ENCODE results near the gene SBF2. TPM values are rescaled to one million over a fixed set of nuclear protein-coding genes. Genes with fewer than 3 reads are reported as not detected.

SBF2 gene
- total and polyA plus RNA-seq, 9 of the 15 experiments (the other 6 are each of a cell fraction or from before 2014, with no cell fraction given) = 0.80 to 9.5 (median 5.0) TPM

DNA sequence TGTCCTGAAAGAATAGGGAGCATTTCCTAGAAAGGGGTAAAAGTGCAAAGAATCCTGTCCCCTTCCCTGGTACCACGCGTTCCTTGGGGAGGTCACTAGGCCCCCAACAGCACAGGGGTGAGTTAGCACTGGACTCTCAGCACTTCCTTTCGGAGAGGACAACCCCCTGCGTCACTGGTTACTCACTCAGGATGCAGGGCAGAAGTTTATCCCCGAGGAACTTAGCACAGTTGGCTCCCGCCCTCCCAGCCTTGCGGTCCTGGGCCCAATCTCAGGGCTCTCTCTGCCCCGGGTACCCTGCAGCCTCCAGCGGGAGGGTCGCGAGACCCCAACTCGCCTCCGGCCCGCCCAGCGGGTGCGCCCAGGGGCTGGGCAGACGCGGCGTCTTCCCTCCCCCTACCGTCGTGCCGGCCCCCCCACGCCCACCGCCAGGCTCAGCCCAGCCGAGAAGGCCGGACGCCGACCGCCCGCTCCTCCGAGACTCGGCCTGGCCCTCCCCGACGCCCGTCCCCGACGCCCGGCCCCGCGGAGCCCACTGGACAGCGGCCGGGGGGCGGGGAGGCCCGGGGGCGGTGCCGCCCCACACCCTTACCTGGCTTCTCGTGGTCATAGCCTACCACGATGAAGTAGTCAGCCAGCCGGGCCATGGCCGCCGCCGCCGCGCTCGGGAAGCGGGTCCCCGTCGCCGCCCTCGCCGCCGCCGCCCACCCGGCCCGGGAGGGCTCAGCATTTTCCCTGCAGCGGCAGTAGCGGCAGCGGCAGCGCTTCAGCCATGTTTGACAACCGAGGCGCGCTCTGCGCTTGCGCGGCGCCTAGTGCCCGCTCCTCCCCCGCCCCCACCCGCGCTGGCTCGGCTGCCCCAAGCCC lies at the start of gene SBF2 (continued):
- TF ChIP-seq, protein P1, sequence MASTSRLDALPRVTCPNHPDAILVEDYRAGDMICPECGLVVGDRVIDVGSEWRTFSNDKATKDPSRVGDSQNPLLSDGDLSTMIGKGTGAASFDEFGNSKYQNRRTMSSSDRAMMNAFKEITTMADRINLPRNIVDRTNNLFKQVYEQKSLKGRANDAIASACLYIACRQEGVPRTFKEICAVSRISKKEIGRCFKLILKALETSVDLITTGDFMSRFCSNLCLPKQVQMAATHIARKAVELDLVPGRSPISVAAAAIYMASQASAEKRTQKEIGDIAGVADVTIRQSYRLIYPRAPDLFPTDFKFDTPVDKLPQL (IDR thresholded peaks at IDR 0.05; ENCODE audit: extremely low read depth, insufficient read length) = no peak
- TF ChIP-seq TBP (optimal IDR thresholded peaks at IDR 0.05; ENCODE audit: low read depth, low read length) = peak; percentile 47
- TF ChIP-seq PHB2 (IDR thresholded peaks at IDR 0.05; ENCODE audit: low read depth) = no peak
- no peak for TF ChIP-seq FOXJ3 (CRISPR knock-in tag; IDR thresholded peaks at IDR 0.05)
- no peak for TF ChIP-seq MBD2 (IDR thresholded peaks at IDR 0.05; ENCODE audit: borderline replicate concordance, low read depth)
- TF ChIP-seq ZZZ3 (IDR thresholded peaks at IDR 0.05) = no peak
- no peak for TF ChIP-seq HOXB6 (CRISPR knock-in tag; IDR thresholded peaks at IDR 0.05; ENCODE audit: borderline replicate concordance)
- TF ChIP-seq YY1 (IDR thresholded peaks at IDR 0.05; ENCODE audit: borderline replicate concordance in 1 of 3, control insufficient read depth in 1 of 3, extremely low read depth in 1 of 3, insufficient read depth in 3 of 3, insufficient read length in 1 of 3, insufficient replicate concordance in 2 of 3, low read depth in 1 of 3, low read length in 2 of 3) = peak; percentile 39 to 93 (median 88)
- TF ChIP-seq JUNB (CRISPR knock-in tag; conservative IDR thresholded peaks at IDR 0.05) = no peak
- no peak for TF ChIP-seq CBX3 (IDR thresholded peaks at IDR 0.05; ENCODE audit: borderline replicate concordance in 1 of 2, low read length in 2 of 2)
- no peak for TF ChIP-seq ZNF212 (CRISPR knock-in tag; IDR thresholded peaks at IDR 0.05)
- TF ChIP-seq, protein P2, sequence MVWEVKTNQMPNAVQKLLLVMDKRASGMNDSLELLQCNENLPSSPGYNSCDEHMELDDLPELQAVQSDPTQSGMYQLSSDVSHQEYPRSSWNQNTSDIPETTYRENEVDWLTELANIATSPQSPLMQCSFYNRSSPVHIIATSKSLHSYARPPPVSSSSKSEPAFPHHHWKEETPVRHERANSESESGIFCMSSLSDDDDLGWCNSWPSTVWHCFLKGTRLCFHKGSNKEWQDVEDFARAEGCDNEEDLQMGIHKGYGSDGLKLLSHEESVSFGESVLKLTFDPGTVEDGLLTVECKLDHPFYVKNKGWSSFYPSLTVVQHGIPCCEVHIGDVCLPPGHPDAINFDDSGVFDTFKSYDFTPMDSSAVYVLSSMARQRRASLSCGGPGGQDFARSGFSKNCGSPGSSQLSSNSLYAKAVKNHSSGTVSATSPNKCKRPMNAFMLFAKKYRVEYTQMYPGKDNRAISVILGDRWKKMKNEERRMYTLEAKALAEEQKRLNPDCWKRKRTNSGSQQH (CRISPR knock-in tag; IDR thresholded peaks at IDR 0.05) = no peak
- peak; percentile 69 for TF ChIP-seq RBFOX2 (IDR thresholded peaks at IDR 0.05; ENCODE audit: low read depth, low read length)
- TF ChIP-seq PPARD (CRISPR knock-in tag; IDR thresholded peaks at IDR 0.05) = no peak
- TF ChIP-seq POLR2AphosphoS5 (IDR thresholded peaks at IDR 0.05; ENCODE audit: control insufficient read depth, insufficient read depth, low read depth, low read length) = no peak
- TF ChIP-seq ERF (CRISPR knock-in tag; IDR thresholded peaks at IDR 0.05) = no peak
- TF ChIP-seq CEBPG (CRISPR knock-in tag; IDR thresholded peaks at IDR 0.05) = no peak
- TF ChIP-seq CEBPG (tag; conservative IDR thresholded peaks at IDR 0.05 in 1 of 2, IDR thresholded peaks at IDR 0.05 in 1 of 2) = no peak
- TF ChIP-seq NFIC (IDR thresholded peaks at IDR 0.05) = 0 out of 2 replicates have a peak, but pooled peaks have one; percentile 19
- no peak for TF ChIP-seq SP2 (IDR thresholded peaks at IDR 0.05; ENCODE audit: extremely low read depth, low read depth, low read length, poor library complexity, severe bottlenecking)
- no peak for TF ChIP-seq HMG20B (CRISPR knock-in tag; IDR thresholded peaks at IDR 0.05)
- no peak for TF ChIP-seq ELF1 (tag; IDR thresholded peaks at IDR 0.05)
- no peak for TF ChIP-seq U2AF2 (optimal IDR thresholded peaks at IDR 0.05; ENCODE audit: low read depth, low read length)
- no peak for TF ChIP-seq BRD9 (IDR thresholded peaks at IDR 0.05; ENCODE audit: low read depth, partially characterized antibody)
- peak; percentile 50 for TF ChIP-seq FOSL1 (tag; conservative IDR thresholded peaks at IDR 0.05)
